ENCODE data around the gene SLC44A5. TPM values are rescaled to one million over a fixed set of nuclear protein-coding genes. Genes with fewer than 3 reads are reported as not detected.

The SLC44A5 gene
- total and polyA plus RNA-seq, 10 of the 15 experiments (the other 5 are each of a cell fraction or from before 2014, with no cell fraction given), result 0.04 to 1.3 TPM; not detected in 8

GRCh38 chr1:75533085-75533484 is 77.8 kb downstream of the SLC44A5 start:
- TF ChIP-seq NFYB (IDR thresholded peaks at IDR 0.05; ENCODE audit: insufficient read depth, low read depth, low read length) (no peak), PAX5 (IDR thresholded peaks at IDR 0.05; ENCODE audit: borderline replicate concordance, low read depth, low read length) (no peak), WRNIP1 (IDR thresholded peaks at IDR 0.05; ENCODE audit: borderline replicate concordance, low read depth, low read length) (no peak), NFXL1 (IDR thresholded peaks at IDR 0.05; ENCODE audit: borderline replicate concordance) (no peak), SREBF2 (IDR thresholded peaks at IDR 0.05; ENCODE audit: low read length) (no peak)
- Histone ChIP-seq H3K9ac (ENCODE audit: control insufficient read depth, insufficient read depth, low read length) (no peak overlapping the region), H3K27ac (ENCODE audit: control insufficient read depth, insufficient read depth) (no peak overlapping the region), H3K4me3 (no peak overlapping the region), H3K27me3 (replicated peaks in 1 of 2; ENCODE audit: control insufficient read depth in 2 of 2, insufficient read depth in 2 of 2, low read length in 1 of 2) (no peaks in the 10 kb centered on the region), H2AFZ (ENCODE audit: control insufficient read depth, low read depth, low read length) (no peak overlapping the region), H4K20me1 (ENCODE audit: control insufficient read depth, insufficient read depth) (no peaks in the 10 kb centered on the region), H3K9me3 (replicated peaks; ENCODE audit: control insufficient read depth, insufficient read depth, low read length) (no peaks in the 10 kb centered on the region), H3K4me2 (ENCODE audit: control insufficient read depth, insufficient read depth) (no peak overlapping the region), H3K36me3 (ENCODE audit: control insufficient read depth in 2 of 2, insufficient read depth in 2 of 2, low read length in 1 of 2) (no peaks in the 10 kb centered on the region), H3K79me2 (ENCODE audit: control insufficient read depth, insufficient read depth, low read length) (no peaks in the 10 kb centered on the region), H3K4me1 (ENCODE audit: control insufficient read depth, insufficient read depth, low read length) (no peaks in the 10 kb centered on the region)
- RAD21 ChIA-PET (ENCODE audit: unreplicated experiment), result no interaction called here
- in situ Hi-C loops (cut with MboI) (no loop called here), intact Hi-C loops (cut with micrococcal nuclease; ENCODE audit: unreplicated experiment) (no loop called here)
- FAIRE-seq (no peak), ATAC-seq (no peak), DNase-seq (ENCODE audit: low read depth, low spot score) (no peak)
- no TSS peak for BruUV-seq (replicated peaks)
- POLR2A ChIA-PET, result no interaction called here
- CTCF ChIA-PET, result no interaction called here
- SMC1A ChIA-PET (ENCODE audit: uncharacterized antibody, unreplicated experiment), result no interaction called here
- 49% methylated on average over 2 of the region's 2 CpGs for WGBS (ENCODE audit: insufficient coverage, insufficient replicate concordance, low lambda C conversion rate, missing lambda C conversion rate)

GRCh38 chr1:75531570-75531969 is 79.3 kb downstream of the SLC44A5 start:
- Histone ChIP-seq H2AFZ (ENCODE audit: control insufficient read depth, low read depth, low read length) (no peak overlapping the region), H3K9ac (ENCODE audit: control insufficient read depth, insufficient read depth, low read length) (no peak overlapping the region), H3K9me3 (replicated peaks; ENCODE audit: control insufficient read depth, insufficient read depth, low read length) (no peaks in the 10 kb centered on the region), H3K27me3 (replicated peaks in 1 of 2; ENCODE audit: control insufficient read depth in 2 of 2, insufficient read depth in 2 of 2, low read length in 1 of 2) (no peaks in the 10 kb centered on the region), H3K27ac (ENCODE audit: control insufficient read depth, insufficient read depth) (no peak overlapping the region), H3K4me3 (no peak overlapping the region), H3K79me2 (ENCODE audit: control insufficient read depth, insufficient read depth, low read length) (no peaks in the 10 kb centered on the region), H3K4me1 (ENCODE audit: control insufficient read depth, insufficient read depth, low read length) (no peaks in the 10 kb centered on the region), H4K20me1 (ENCODE audit: control insufficient read depth, insufficient read depth) (no peaks in the 10 kb centered on the region), H3K36me3 (ENCODE audit: control insufficient read depth in 2 of 2, insufficient read depth in 2 of 2, low read length in 1 of 2) (no peaks in the 10 kb centered on the region), H3K4me2 (ENCODE audit: control insufficient read depth, insufficient read depth) (no peak overlapping the region)
- intact Hi-C loops (cut with micrococcal nuclease; ENCODE audit: unreplicated experiment), result no loop called here
- 0% methylated on average over 2 of the region's 2 CpGs for WGBS (ENCODE audit: insufficient coverage, insufficient replicate concordance, low lambda C conversion rate, missing lambda C conversion rate)
- ChIA-PET SMC1A (ENCODE audit: uncharacterized antibody, unreplicated experiment) (no interaction called here), POLR2A (no interaction called here), RAD21 (ENCODE audit: unreplicated experiment) (no interaction called here), CTCF (no interaction called here)
- BruUV-seq (replicated peaks), result no TSS peak
- no peak for TF ChIP-seq POLR2AphosphoS2 (IDR thresholded peaks at IDR 0.05; ENCODE audit: low read depth, low read length)
- TF ChIP-seq E4F1 (IDR thresholded peaks at IDR 0.05; ENCODE audit: borderline replicate concordance, partially characterized antibody), result no peak
- TF ChIP-seq SMAD1 (IDR thresholded peaks at IDR 0.05; ENCODE audit: low read depth, partially characterized antibody), result no peak
- no peak for TF ChIP-seq JUNB (IDR thresholded peaks at IDR 0.05)
- in situ Hi-C loops (cut with MboI), result no loop called here
- FAIRE-seq, result no peak
- no peak for DNase-seq (ENCODE audit: low read depth, low spot score)
- ATAC-seq, result no peak

All from GM12878 (cell line).